ENCODE data around the gene WDR73. TPM values are rescaled to one million over a fixed set of nuclear protein-coding genes. Genes with fewer than 3 reads are reported as not detected.

WDR73 gene
- total RNA-seq, 1 donor from 2014 or later, result 26.4 TPM

Other genes with a start within 250 kb of the WDR73 start
- gene ZSCAN2, start 53.3 kb downstream of the WDR73 start, total RNA-seq, result 14.5 and 18.5 TPM in 2 replicates
- 4.4 and 4.6 TPM in 2 replicates for gene NMB, start 3.9 kb upstream of the WDR73 start, total RNA-seq
- 256 and 280 TPM in 2 replicates for gene SEC11A, start 61.9 kb upstream of the WDR73 start, total RNA-seq
- gene ZNF592, start 94.3 kb upstream of the WDR73 start, total RNA-seq, result 4.9 and 8.7 TPM in 2 replicates
- gene ALPK3, start 163.1 kb upstream of the WDR73 start, total RNA-seq, result 38.8 and 64.6 TPM in 2 replicates
- gene SLC28A1, start 230.4 kb upstream of the WDR73 start, total RNA-seq, result not detected in 2 replicates

All from dermis blood vessel endothelial cell (primary cell).